AG04450 (cell line): ENCODE results near the gene ADAMTSL5. TPM values are rescaled to one million over a fixed set of nuclear protein-coding genes. Genes with fewer than 3 reads are reported as not detected.

Experiments used
- CTCF ChIA-PET: fragments of 300-600, 350-600 bp; formaldehyde crosslinking; extraction: SDS; loops from one replicate; lab custom pipeline; 2022; ENCODE audit warnings: antibody characterized with exemption, inconsistent platforms; lab: Charles Lee
- POLR2A ChIA-PET: fragments of 350-600 bp; formaldehyde crosslinking; extraction: SDS; loops from one replicate; lab custom pipeline; 2021; ENCODE audit warnings: antibody characterized with exemption, inconsistent platforms; lab: Yijun Ruan, JAX
- DNase-seq: peaks from one replicate; pipeline ENCODE4 v3.0.0-alpha.2; 2011; ENCODE audit warnings: low read depth, low spot score
- H3K27ac ChIP-seq: one replicate; pipeline ENCODE4 v1.5.1; 2012; ENCODE audit warnings: low read depth, low read length, control low read depth
- H3K27me3 ChIP-seq: one replicate; pipeline ENCODE4 v1.6.0; 2012; ENCODE audit warnings: low read length; ENCODE audit not compliant: control insufficient read depth, insufficient read depth
- H3K4me3 ChIP-seq: 2 replicates; pipeline ENCODE4 v1.5.1; 2011; ENCODE audit warnings: mild to moderate bottlenecking, low read depth, low read length, control low read depth
- H3K9me3 ChIP-seq: 2 replicates; pipeline ENCODE4 v1.5.1; 2012; ENCODE audit warnings: low read length; ENCODE audit not compliant: control insufficient read depth, insufficient read depth
- polyA plus RNA-seq: library from polyadenylated mRNA; depleted of rRNA; stranded (reverse); fragments of >200 nt; gene quantifications from 2 replicates; pipeline ENCODE4 v1.2.3, GENCODE V29; 2011
- TF ChIP-seq, protein P1 (sequence below): IDR thresholded peaks from 2 replicates; pipeline ENCODE4 v1.5.1; 2011; ENCODE audit warnings: low read depth, low read length, control low read depth, inconsistent platforms

The ADAMTSL5 gene
- polyA plus RNA-seq, 1 experiment = 5.6 TPM

DNA sequence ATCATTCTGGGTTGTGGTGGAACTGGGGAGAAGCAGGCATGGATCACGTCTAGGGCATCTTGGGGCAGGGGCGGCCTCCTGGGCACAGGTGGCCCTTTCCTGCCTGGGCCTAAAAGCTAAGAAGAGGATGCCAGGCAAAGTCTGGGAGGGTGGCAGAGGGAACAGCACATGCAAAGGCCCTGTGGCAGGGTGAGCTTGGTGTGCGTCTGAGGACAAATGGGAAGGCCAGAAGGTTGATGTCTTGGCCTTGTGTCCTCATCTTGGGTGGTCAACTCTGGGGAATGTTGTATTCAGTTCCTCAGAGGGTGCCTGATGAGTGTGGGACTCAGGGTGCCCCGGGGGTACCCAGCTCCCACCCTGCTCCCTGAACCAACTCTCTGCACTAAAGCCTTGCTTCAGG is 5.7 kb upstream of the ADAMTSL5 start:
- no peak overlapping the region for H3K4me3 ChIP-seq
- DNase-seq = no peak
- peaks cover 25% of the 10 kb centered on the region for H3K27me3 ChIP-seq
- ChIA-PET CTCF (interaction anchor here (0.9 kb wide), 1 partner anchor 28 kb away, joined by 4 read pairs; no protein-coding TSS in a partner anchor), POLR2A (no interaction called here)
- TF ChIP-seq, protein P1, sequence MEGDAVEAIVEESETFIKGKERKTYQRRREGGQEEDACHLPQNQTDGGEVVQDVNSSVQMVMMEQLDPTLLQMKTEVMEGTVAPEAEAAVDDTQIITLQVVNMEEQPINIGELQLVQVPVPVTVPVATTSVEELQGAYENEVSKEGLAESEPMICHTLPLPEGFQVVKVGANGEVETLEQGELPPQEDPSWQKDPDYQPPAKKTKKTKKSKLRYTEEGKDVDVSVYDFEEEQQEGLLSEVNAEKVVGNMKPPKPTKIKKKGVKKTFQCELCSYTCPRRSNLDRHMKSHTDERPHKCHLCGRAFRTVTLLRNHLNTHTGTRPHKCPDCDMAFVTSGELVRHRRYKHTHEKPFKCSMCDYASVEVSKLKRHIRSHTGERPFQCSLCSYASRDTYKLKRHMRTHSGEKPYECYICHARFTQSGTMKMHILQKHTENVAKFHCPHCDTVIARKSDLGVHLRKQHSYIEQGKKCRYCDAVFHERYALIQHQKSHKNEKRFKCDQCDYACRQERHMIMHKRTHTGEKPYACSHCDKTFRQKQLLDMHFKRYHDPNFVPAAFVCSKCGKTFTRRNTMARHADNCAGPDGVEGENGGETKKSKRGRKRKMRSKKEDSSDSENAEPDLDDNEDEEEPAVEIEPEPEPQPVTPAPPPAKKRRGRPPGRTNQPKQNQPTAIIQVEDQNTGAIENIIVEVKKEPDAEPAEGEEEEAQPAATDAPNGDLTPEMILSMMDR = no peak
- peaks cover 12% of the 10 kb centered on the region for H3K9me3 ChIP-seq
- H3K27ac ChIP-seq = no peak overlapping the region

DNA sequence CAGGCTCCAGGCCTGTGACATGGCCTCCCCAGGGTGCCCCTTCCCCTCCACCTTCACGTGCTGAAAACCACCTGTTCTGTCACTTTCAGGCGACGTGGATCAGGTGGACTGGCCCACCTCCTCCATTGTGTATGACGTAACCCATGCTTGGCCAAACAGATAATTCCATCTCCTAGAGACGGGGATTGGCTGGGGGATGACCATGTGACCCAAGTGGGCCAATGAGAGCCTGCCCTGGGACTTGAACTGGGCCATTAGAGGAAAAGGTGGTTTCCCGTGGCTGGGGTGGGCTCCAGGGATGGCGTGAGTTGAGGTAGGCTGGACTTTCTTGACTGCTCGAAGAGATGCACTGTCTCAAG is 3.6 kb upstream of the ADAMTSL5 start:
- TF ChIP-seq, protein P1 = no peak
- H3K4me3 ChIP-seq = no peak overlapping the region
- DNase-seq = no peak
- POLR2A ChIA-PET = no interaction called here
- peaks cover 12% of the 10 kb centered on the region for H3K27me3 ChIP-seq
- no peak overlapping the region for H3K27ac ChIP-seq
- H3K9me3 ChIP-seq = peaks cover 12% of the 10 kb centered on the region
- CTCF ChIA-PET = no interaction called here

DNA sequence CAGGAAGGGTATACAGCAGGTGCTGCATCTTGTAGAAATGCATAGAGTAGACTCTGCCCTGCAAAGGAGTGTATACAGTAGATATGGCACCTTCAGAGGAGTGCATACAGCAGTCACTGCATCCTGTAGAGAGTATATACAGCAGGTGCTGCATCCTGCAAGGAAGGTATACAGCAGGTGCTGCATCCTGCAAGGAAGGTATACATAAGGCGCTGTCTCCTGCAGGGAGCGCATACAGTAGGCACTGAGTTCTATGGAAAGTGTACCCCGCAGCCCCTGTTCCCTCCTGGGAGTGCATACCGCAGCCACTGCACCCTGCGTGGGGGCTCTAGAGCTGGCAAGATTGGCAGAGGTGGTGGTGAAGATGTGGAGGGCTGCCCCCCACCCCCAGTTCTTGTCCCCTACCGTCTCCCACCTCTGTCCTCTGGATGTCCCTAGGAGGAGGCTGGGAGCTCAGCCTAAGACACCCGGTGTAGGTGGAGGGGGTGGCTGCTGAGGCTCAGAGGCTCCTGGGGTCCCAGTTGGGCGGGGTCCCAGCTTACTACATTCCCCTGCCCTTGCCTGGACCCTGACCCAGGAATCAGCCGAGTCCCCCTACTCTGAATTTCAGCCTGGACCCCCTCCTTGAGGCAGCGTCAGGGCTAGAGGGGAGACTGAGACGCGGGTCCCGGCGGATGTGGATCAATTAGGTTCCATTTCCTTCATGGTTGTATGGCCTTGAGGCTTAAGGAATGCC is 2.3 kb upstream of the ADAMTSL5 start:
- CTCF ChIA-PET = interaction anchor here (0.6 to 1.1 kb wide), 4 partner anchors 12 to 157 kb away, joined by 3 to 5 read pairs (median 4); no protein-coding TSS in a partner anchor
- DNase-seq = no peak
- H3K27ac ChIP-seq = no peak overlapping the region
- TF ChIP-seq, protein P1 = no peak
- POLR2A ChIA-PET = no interaction called here
- H3K9me3 ChIP-seq = peaks cover 12% of the 10 kb centered on the region
- no peak overlapping the region for H3K4me3 ChIP-seq
- peaks cover 12% of the 10 kb centered on the region for H3K27me3 ChIP-seq

DNA sequence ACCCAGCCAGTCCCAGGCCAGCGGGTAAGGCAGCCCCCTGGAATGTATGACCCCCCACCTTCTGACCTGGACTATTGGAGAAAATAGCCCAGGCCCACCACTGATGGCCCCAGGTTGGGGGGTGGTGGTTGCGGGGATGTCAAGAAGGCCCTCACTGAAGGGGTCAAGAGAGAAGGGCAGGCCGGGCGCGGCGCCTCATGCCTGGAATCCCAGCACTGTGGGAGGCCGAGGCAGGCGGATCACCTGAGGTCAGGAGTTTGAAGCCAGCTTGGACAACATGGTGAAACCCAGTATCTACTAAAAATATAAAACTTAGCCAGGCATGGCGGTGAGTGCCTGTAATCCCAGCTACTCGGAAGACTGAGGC is 1.5 kb upstream of the ADAMTSL5 start:
- TF ChIP-seq, protein P1 = no peak

DNA sequence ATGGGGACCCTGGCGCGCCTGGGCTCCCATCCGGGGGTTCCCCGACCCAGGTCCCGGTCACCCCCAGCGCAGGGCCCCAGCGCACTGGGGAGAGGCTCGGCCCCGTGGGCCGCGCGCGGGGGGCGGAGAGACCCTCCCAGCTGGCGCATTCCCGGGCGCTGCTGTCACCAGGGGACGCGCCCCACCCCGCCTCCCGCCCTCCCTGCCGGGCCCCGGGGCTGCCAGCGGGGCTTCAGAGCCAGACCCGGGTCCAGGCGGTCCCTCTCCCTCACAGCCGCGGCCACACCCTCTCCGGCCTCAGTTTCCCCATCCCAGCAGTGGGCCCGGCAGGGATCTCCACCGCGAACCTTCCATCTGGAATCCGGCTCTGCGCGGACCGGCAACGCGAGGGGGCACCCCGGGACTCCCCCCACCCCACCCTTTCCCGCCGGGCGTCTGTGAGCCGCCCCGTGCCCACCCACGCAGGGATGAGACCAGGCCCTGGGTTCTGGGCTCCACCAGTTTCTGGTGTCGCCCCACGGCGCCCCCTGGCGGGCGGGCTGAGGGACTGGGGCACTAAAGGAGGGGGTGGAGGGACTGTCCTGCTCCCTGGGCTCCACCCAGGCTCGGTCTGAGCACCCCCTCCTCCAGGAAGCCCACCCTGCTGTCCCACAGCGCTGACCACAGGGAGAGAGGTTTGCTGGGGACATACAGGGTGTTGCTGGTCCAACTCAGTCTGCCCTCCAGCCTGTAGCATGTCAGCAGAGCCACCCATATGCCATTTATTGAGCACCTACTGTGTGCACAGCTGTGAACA is 878 bp upstream of the ADAMTSL5 start:
- peaks cover 12% of the 10 kb centered on the region for H3K9me3 ChIP-seq
- POLR2A ChIA-PET = no interaction called here
- H3K27ac ChIP-seq = no peak overlapping the region
- TF ChIP-seq, protein P1 = peak; percentile 69
- DNase-seq = no peak
- CTCF ChIA-PET = no interaction called here
- H3K4me3 ChIP-seq = peak overlapping the region; percentile 66
- H3K27me3 ChIP-seq = peaks cover 12% of the 10 kb centered on the region

More for the DNA sequence above, 1.5 kb upstream of the ADAMTSL5 start:
- peaks cover 12% of the 10 kb centered on the region for H3K9me3 ChIP-seq
- no peak for DNase-seq
- CTCF ChIA-PET = interaction anchor here (0.8 to 1.1 kb wide), 3 partner anchors 11 to 158 kb away, joined by 3 to 4 read pairs (median 3); no protein-coding TSS in a partner anchor
- no peak overlapping the region for H3K27ac ChIP-seq
- POLR2A ChIA-PET = no interaction called here
- peaks cover 12% of the 10 kb centered on the region for H3K27me3 ChIP-seq
- no peak overlapping the region for H3K4me3 ChIP-seq
